ENCODE data around the gene FAHD2B. TPM values are rescaled to one million over a fixed set of nuclear protein-coding genes. Genes with fewer than 3 reads are reported as not detected.
"Not testable (repeated sequence)": the region's sequence is repeated elsewhere in the genome, so short reads cannot be mapped to it uniquely, and the experiment has no call there.

Gene FAHD2B
- total RNA-seq, 1 experiment from 2014 or later, result 34.5 TPM

DNA sequence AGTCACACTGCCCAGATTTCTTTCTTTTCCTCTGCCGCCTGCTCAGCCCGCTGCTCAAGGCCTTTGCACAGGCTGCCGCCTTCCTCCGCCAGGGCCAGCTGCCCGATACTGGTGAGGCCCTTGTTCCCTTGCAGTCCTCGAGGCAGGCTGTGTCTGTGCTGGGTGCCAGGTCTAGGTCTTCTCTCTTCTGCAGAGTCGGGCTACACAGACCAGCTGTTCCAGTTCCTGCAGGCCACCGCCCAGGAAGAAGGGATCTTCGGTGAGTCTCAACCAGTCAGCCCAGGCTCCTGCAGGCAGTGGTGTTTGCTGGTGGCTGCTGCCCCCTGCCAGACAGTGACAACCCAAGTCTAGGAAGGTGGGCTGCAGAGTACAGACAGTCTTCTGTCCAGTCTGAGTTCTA is 12.5 kb downstream of the FAHD2B start:
- H3K4me3 Mint-ChIP-seq; H2AK5ac ChIP-seq (ENCODE audit: insufficient read length, low read length); H3K4me1 ChIP-seq (ENCODE audit: insufficient read depth, low read length); H2BK120ac ChIP-seq (ENCODE audit: low read depth, low read length, poor library complexity, severe bottlenecking); H4K20me1 ChIP-seq (ENCODE audit: control insufficient read depth, insufficient read depth, insufficient read length); H4K8ac ChIP-seq (replicated peaks; ENCODE audit: insufficient read length, low read depth, low read length); H3K14ac ChIP-seq (ENCODE audit: insufficient read depth, low read length); H3K4me2 ChIP-seq (ENCODE audit: insufficient read depth, insufficient read length, low read length); H3K79me1 ChIP-seq (ENCODE audit: insufficient read depth, low read depth, low read length, poor library complexity, severe bottlenecking); H3K9me3 ChIP-seq (ENCODE audit: control insufficient read depth, low read depth, low read length); H3K27me3 Mint-ChIP-seq (ENCODE audit: low read depth); H3K9me3 Mint-ChIP-seq; H2BK12ac ChIP-seq (ENCODE audit: insufficient read length, low read depth, low read length); H2AFZ ChIP-seq (ENCODE audit: low read length); H3K23ac ChIP-seq (ENCODE audit: insufficient read length, low read depth, low read length); H2BK20ac ChIP-seq (ENCODE audit: low read depth, low read length, poor library complexity, severe bottlenecking); H3K27ac ChIP-seq (ENCODE audit: insufficient read length, low read depth, low read length); H3K4me1 Mint-ChIP-seq; H2BK15ac ChIP-seq (ENCODE audit: low read depth, low read length); H4K91ac ChIP-seq (ENCODE audit: insufficient read length, low read depth, low read length); H3K9ac ChIP-seq (ENCODE audit: extremely low read depth, insufficient read length, low read length); H3K79me2 ChIP-seq (ENCODE audit: insufficient read depth, low read length); H3K4ac ChIP-seq (ENCODE audit: low read depth, low read length); DNase-seq; H3K27me3 ChIP-seq (ENCODE audit: insufficient read depth, low read length); H4K5ac ChIP-seq (ENCODE audit: insufficient read length, low read depth, low read length); H3T11ph ChIP-seq (ENCODE audit: low read length); H3K18ac ChIP-seq (ENCODE audit: insufficient read length, low read depth, low read length); H3K23me2 ChIP-seq (ENCODE audit: insufficient read length, low read depth, low read length, poor library complexity, severe bottlenecking); H2BK5ac ChIP-seq (ENCODE audit: insufficient read length, low read length); H3K56ac ChIP-seq (ENCODE audit: insufficient read length, low read depth, low read length); H3K27ac Mint-ChIP-seq: not testable (repeated sequence)
- no CpG with 5 or more reads among the region's 9 CpGs for WGBS (ENCODE audit: extremely low coverage, insufficient read length, low lambda C conversion rate)
- peaks cover 0 to 17% (median 7%) of the 10 kb centered on the region in 3 experiments; a peak in 3 of 7 replicates for H3K36me3 Mint-ChIP-seq (ENCODE audit: insufficient read depth in 1 of 3, low read depth in 3 of 3)
- TF ChIP-seq, protein P1, sequence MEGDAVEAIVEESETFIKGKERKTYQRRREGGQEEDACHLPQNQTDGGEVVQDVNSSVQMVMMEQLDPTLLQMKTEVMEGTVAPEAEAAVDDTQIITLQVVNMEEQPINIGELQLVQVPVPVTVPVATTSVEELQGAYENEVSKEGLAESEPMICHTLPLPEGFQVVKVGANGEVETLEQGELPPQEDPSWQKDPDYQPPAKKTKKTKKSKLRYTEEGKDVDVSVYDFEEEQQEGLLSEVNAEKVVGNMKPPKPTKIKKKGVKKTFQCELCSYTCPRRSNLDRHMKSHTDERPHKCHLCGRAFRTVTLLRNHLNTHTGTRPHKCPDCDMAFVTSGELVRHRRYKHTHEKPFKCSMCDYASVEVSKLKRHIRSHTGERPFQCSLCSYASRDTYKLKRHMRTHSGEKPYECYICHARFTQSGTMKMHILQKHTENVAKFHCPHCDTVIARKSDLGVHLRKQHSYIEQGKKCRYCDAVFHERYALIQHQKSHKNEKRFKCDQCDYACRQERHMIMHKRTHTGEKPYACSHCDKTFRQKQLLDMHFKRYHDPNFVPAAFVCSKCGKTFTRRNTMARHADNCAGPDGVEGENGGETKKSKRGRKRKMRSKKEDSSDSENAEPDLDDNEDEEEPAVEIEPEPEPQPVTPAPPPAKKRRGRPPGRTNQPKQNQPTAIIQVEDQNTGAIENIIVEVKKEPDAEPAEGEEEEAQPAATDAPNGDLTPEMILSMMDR (conservative IDR thresholded peaks at IDR 0.05), result peak; percentile 27; the same call in 2 of the 3 replicates

DNA sequence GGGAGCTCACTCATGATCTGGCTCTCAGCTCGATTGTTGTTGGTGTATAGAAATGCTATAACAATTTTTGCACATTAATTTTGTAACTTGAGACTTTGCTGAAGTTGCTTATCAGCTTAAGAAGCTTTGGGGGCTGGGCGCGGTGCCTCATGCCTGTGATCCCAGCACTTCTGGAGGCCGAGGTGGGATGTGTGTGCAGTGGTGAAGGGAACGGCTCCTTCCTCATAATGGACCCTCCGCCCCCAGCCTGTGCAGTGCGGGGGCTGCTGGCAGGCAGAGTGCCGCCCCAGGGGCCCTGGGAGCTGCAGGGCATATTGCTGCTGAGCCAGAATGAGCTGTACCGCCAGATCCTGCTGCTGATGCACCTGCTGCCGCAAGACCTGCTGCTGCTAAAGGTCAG is 13.8 kb downstream of the FAHD2B start:
- not testable (repeated sequence) for H3K27me3 Mint-ChIP-seq (ENCODE audit: low read depth); H3K9me3 Mint-ChIP-seq; H3K4me1 ChIP-seq (ENCODE audit: insufficient read depth, low read length); H3K27ac ChIP-seq (ENCODE audit: insufficient read length, low read depth, low read length); H3T11ph ChIP-seq (ENCODE audit: low read length); H3K23ac ChIP-seq (ENCODE audit: insufficient read length, low read depth, low read length); H3K4me2 ChIP-seq (ENCODE audit: insufficient read depth, insufficient read length, low read length); H2BK20ac ChIP-seq (ENCODE audit: low read depth, low read length, poor library complexity, severe bottlenecking); H2BK120ac ChIP-seq (ENCODE audit: low read depth, low read length, poor library complexity, severe bottlenecking); H2AFZ ChIP-seq (ENCODE audit: low read length); H4K91ac ChIP-seq (ENCODE audit: insufficient read length, low read depth, low read length); H3K18ac ChIP-seq (ENCODE audit: insufficient read length, low read depth, low read length); H4K20me1 ChIP-seq (ENCODE audit: control insufficient read depth, insufficient read depth, insufficient read length); H3K9me3 ChIP-seq (ENCODE audit: control insufficient read depth, low read depth, low read length); H4K5ac ChIP-seq (ENCODE audit: insufficient read length, low read depth, low read length); H2BK15ac ChIP-seq (ENCODE audit: low read depth, low read length); H2BK5ac ChIP-seq (ENCODE audit: insufficient read length, low read length); H3K27me3 ChIP-seq (ENCODE audit: insufficient read depth, low read length); H3K27ac Mint-ChIP-seq; H3K9ac ChIP-seq (ENCODE audit: extremely low read depth, insufficient read length, low read length); H3K79me2 ChIP-seq (ENCODE audit: insufficient read depth, low read length); H3K79me1 ChIP-seq (ENCODE audit: insufficient read depth, low read depth, low read length, poor library complexity, severe bottlenecking); H3K4me3 Mint-ChIP-seq; H3K14ac ChIP-seq (ENCODE audit: insufficient read depth, low read length); H2BK12ac ChIP-seq (ENCODE audit: insufficient read length, low read depth, low read length); H2AK5ac ChIP-seq (ENCODE audit: insufficient read length, low read length); H3K4me1 Mint-ChIP-seq; H4K8ac ChIP-seq (replicated peaks; ENCODE audit: insufficient read length, low read depth, low read length); H3K23me2 ChIP-seq (ENCODE audit: insufficient read length, low read depth, low read length, poor library complexity, severe bottlenecking); H3K4ac ChIP-seq (ENCODE audit: low read depth, low read length); H3K56ac ChIP-seq (ENCODE audit: insufficient read length, low read depth, low read length); DNase-seq
- H3K36me3 Mint-ChIP-seq (ENCODE audit: insufficient read depth in 1 of 3, low read depth in 3 of 3), result peaks cover 0 to 17% (median 7%) of the 10 kb centered on the region in 3 experiments; a peak in 3 of 7 replicates
- no CpG with 5 or more reads among the region's 10 CpGs for WGBS (ENCODE audit: extremely low coverage, insufficient read length, low lambda C conversion rate)
